ENCODE measurements around the gene SPX.

GRCh38 chr12:21541773-21542172 lies 15.7 kb downstream of the SPX start:
- TF ChIP-seq CTCF (IDR thresholded peaks at IDR 0.05 in 4 of 5, conservative IDR thresholded peaks at IDR 0.05 in 1 of 5) = no peak
- no peak for TF ChIP-seq POLR2A (IDR thresholded peaks at IDR 0.05)
